Measurements from ENCODE around the gene MED22. TPM values are rescaled to one million over a fixed set of nuclear protein-coding genes. Genes with fewer than 3 reads are reported as not detected.

MED22 gene
- total and polyA plus RNA-seq, 2 experiments from 2014 or later = 20.9 to 85.7 TPM

- TF ChIP-seq EZH2phosphoT487 (IDR thresholded peaks at IDR 0.05; ENCODE audit: unreplicated experiment) (no peak), CTCF (conservative IDR thresholded peaks at IDR 0.05; ENCODE audit: low read depth in 2 of 2) (no peak), EZH2 (IDR thresholded peaks at IDR 0.05; ENCODE audit: low read depth, unreplicated experiment) (no peak), ZNF331 (CRISPR knock-in tag; IDR thresholded peaks at IDR 0.05; ENCODE audit: low read depth) (no peak), CREB1 (CRISPR knock-in tag; IDR thresholded peaks at IDR 0.05; ENCODE audit: low read depth) (no peak), ETS1 (IDR thresholded peaks at IDR 0.05) (no peak), ZNF462 (CRISPR knock-in tag; IDR thresholded peaks at IDR 0.05) (no peak), STAT1 (IDR thresholded peaks at IDR 0.05; ENCODE audit: unreplicated experiment) (no peak), POLR2AphosphoS5 (IDR thresholded peaks at IDR 0.05; ENCODE audit: low read depth) (no peak), NANOG (IDR thresholded peaks at IDR 0.05; ENCODE audit: borderline replicate concordance) (no peak), REST (IDR thresholded peaks at IDR 0.05; ENCODE audit: unreplicated experiment) (no peak), ZNF114 (CRISPR knock-in tag; IDR thresholded peaks at IDR 0.05) (no peak), JUNB (IDR thresholded peaks at IDR 0.05; ENCODE audit: unreplicated experiment) (no peak)
- DNase-seq (ENCODE audit: low spot score) (no peak), ATAC-seq (no peak)
- Histone ChIP-seq H2AFZ (no peak overlapping the region), H3K4me2 (no peak overlapping the region), H3K27me3 (ENCODE audit: insufficient read depth) (peaks cover 13% of the 10 kb centered on the region), H4K20me1 (replicated peaks; ENCODE audit: insufficient read depth) (no peaks in the 10 kb centered on the region; the same call in 1 of the 2 replicates), H3K9me2 (ENCODE audit: insufficient read depth) (peaks cover 11% of the 10 kb centered on the region; the same call in 1 of the 2 replicates), H3K79me2 (replicated peaks; ENCODE audit: insufficient read depth) (no peaks in the 10 kb centered on the region), H3K4me3 (no peak overlapping the region), H3K27ac (ENCODE audit: low read depth) (no peak overlapping the region), H3K36me3 (ENCODE audit: insufficient read depth) (no peaks in the 10 kb centered on the region), H3F3A (replicated peaks; ENCODE audit: low read depth) (no peaks in the 10 kb centered on the region), H3K4me1 (ENCODE audit: insufficient read depth) (peaks cover 4% of the 10 kb centered on the region; the same call in 1 of the 2 replicates)
- Mint-ChIP-seq H3K4me1 (no peaks in the 10 kb centered on the region), H3K27ac (no peak overlapping the region), H3K27me3 (ENCODE audit: insufficient read depth, low read depth, poor library complexity) (peaks cover 20% of the 10 kb centered on the region), H3K9me3 (peaks cover 14% of the 10 kb centered on the region; the same call in 2 of the 3 replicates), H3K4me3 (no peak overlapping the region), H3K36me3 (ENCODE audit: low read depth) (no peaks in the 10 kb centered on the region)
Measured at GRCh38 chr9:133380734-133381133, 32.8 kb upstream of the MED22 start.
